Activated CD4-positive, alpha-beta T cell treated with anti-CD3 and anti-CD28 coated beads for 36 hours (primary cell): ENCODE results near the gene WNT3. TPM values are rescaled to one million over a fixed set of nuclear protein-coding genes. Genes with fewer than 3 reads are reported as not detected.
"Not testable (repeated sequence)": the region's sequence is repeated elsewhere in the genome, so short reads cannot be mapped to it uniquely, and the experiment has no call there.

Experiments used
- ATAC-seq: fragments of 200-7000 bp; cut with Tn5 transposase; one replicate; pipeline ENCODE4 v1.10.0; 2021; ENCODE audit warnings: mild to moderate bottlenecking, moderate library complexity
- CTCF ChIA-PET: fragments of 350-600 bp; sonication (Branson Sonifier 250); formaldehyde crosslinking; loops from one replicate; lab custom pipeline; 2021; ENCODE audit warnings: antibody characterized with exemption; lab: Charles Lee
- POLR2A ChIA-PET: fragments of 350-600 bp; sonication (Branson Sonifier 250); formaldehyde crosslinking; loops from one replicate; lab custom pipeline; 2021; ENCODE audit warnings: antibody characterized with exemption, inconsistent platforms; lab: Charles Lee
- DNase-seq: peaks from one replicate; pipeline ENCODE4 v3.0.0-alpha.2; 2020
- H3K27ac Mint-ChIP-seq: one replicate; pipeline ENCODE4 v1.8.0; 2021; ENCODE audit warnings: mixed read lengths
- H3K27me3 Mint-ChIP-seq: one replicate; pipeline ENCODE4 v1.8.0; 2021; ENCODE audit warnings: mixed read lengths
- H3K36me3 Mint-ChIP-seq: one replicate; pipeline ENCODE4 v1.8.0; 2021; ENCODE audit warnings: low read depth, mixed read lengths
- H3K4me1 Mint-ChIP-seq: one replicate; pipeline ENCODE4 v1.8.0; 2021; ENCODE audit warnings: mixed read lengths
- H3K4me3 Mint-ChIP-seq: one replicate; pipeline ENCODE4 v1.8.0; 2021; ENCODE audit warnings: mild to moderate bottlenecking, moderate library complexity, mixed read lengths
- H3K9me3 Mint-ChIP-seq: one replicate; pipeline ENCODE4 v1.8.0; 2021; ENCODE audit warnings: low read depth, mixed read lengths
- intact Hi-C, 2 experiments: fragments of 100-400 bp; cut with DNase I in 1 of 2; cut with micrococcal nuclease in 1 of 2; formaldehyde crosslinking; loops; one replicate each; pipeline versions ENCODE4 v1.14.2 to v1.15.1; 2022 to 2024; cut with DNase I, micrococcal nuclease
- total RNA-seq, 2 experiments: library from RNA; stranded (reverse); gene quantifications; one replicate each; pipeline ENCODE4 v1.2.3, GENCODE V29; 2021

The WNT3 gene
- total RNA-seq, 2 experiments from 2014 or later = 0.09 to 0.12 TPM

GRCh38 chr17:46759141-46759540 lies 59.4 kb downstream of the WNT3 start:
- Mint-ChIP-seq H3K4me1 (no peaks in the 10 kb centered on the region), H3K36me3 (peaks cover 20% of the 10 kb centered on the region), H3K9me3 (no peaks in the 10 kb centered on the region), H3K4me3 (no peak overlapping the region), H3K27me3 (no peaks in the 10 kb centered on the region), H3K27ac (no peak overlapping the region)
- no peak for ATAC-seq
- POLR2A ChIA-PET = no interaction called here
- CTCF ChIA-PET = no interaction called here
- no peak for DNase-seq
- intact Hi-C loops = no loop called here

- intact Hi-C loops = no loop called here
- H3K4me3 Mint-ChIP-seq = no peak overlapping the region
- no peaks in the 10 kb centered on the region for H3K27me3 Mint-ChIP-seq
- no peaks in the 10 kb centered on the region for H3K4me1 Mint-ChIP-seq
- ATAC-seq (no peak), DNase-seq (no peak)
- peaks cover 20% of the 10 kb centered on the region for H3K36me3 Mint-ChIP-seq
- CTCF ChIA-PET = interaction anchor here (0.8 kb wide), 1 partner anchor 10 kb away, joined by 3 read pairs; no protein-coding TSS in a partner anchor
- POLR2A ChIA-PET = no interaction called here
- no peak overlapping the region for H3K27ac Mint-ChIP-seq
- H3K9me3 Mint-ChIP-seq = no peaks in the 10 kb centered on the region
These were observed 59.9 kb downstream of the WNT3 start for GRCh38 chr17:46758614-46759013.

- H3K9me3 Mint-ChIP-seq, CTCF ChIA-PET, H3K4me1 Mint-ChIP-seq, ATAC-seq, H3K4me3 Mint-ChIP-seq, POLR2A ChIA-PET, H3K27ac Mint-ChIP-seq, DNase-seq, H3K27me3 Mint-ChIP-seq, intact Hi-C loops: not testable (repeated sequence)
- H3K36me3 Mint-ChIP-seq = peaks cover 24% of the 10 kb centered on the region
These were observed 60.9 kb downstream of the WNT3 start for GRCh38 chr17:46757588-46757987.

- ChIA-PET POLR2A (no interaction called here), CTCF (no interaction called here)
- H3K36me3 Mint-ChIP-seq = peaks cover 24% of the 10 kb centered on the region
- H3K9me3 Mint-ChIP-seq = no peaks in the 10 kb centered on the region
- H3K27ac Mint-ChIP-seq = no peak overlapping the region
- H3K4me3 Mint-ChIP-seq = no peak overlapping the region
- intact Hi-C loops = no loop called here
- no peaks in the 10 kb centered on the region for H3K4me1 Mint-ChIP-seq
- ATAC-seq (no peak), DNase-seq (no peak)
- H3K27me3 Mint-ChIP-seq = no peaks in the 10 kb centered on the region
These were observed 61.6 kb downstream of the WNT3 start for GRCh38 chr17:46756861-46757260.

GRCh38 chr17:46756081-46756735 lies 62.3 kb downstream of the WNT3 start:
- intact Hi-C loops = no loop called here
- ATAC-seq = no peak
- no peak for DNase-seq
- Mint-ChIP-seq H3K36me3 (peaks cover 24% of the 10 kb centered on the region), H3K4me3 (no peak overlapping the region), H3K4me1 (no peaks in the 10 kb centered on the region), H3K9me3 (no peaks in the 10 kb centered on the region), H3K27me3 (no peaks in the 10 kb centered on the region), H3K27ac (no peak overlapping the region)
- ChIA-PET CTCF (no interaction called here), POLR2A (no interaction called here)

GRCh38 chr17:46753776-46754175 lies 64.7 kb downstream of the WNT3 start:
- Mint-ChIP-seq H3K27ac (no peak overlapping the region), H3K9me3 (no peaks in the 10 kb centered on the region), H3K4me1 (no peaks in the 10 kb centered on the region), H3K36me3 (peaks cover 27% of the 10 kb centered on the region), H3K4me3 (no peak overlapping the region), H3K27me3 (no peaks in the 10 kb centered on the region)
- CTCF ChIA-PET = interaction anchor here (1.4 kb wide), 1 partner anchor 9 kb away, joined by 3 read pairs; no protein-coding TSS in a partner anchor
- no peak for DNase-seq
- POLR2A ChIA-PET = no interaction called here
- intact Hi-C loops = no loop called here
- ATAC-seq = no peak

GRCh38 chr17:46751425-46751824 lies 67.1 kb downstream of the WNT3 start:
- ATAC-seq (no peak), DNase-seq (no peak)
- no peaks in the 10 kb centered on the region for H3K27me3 Mint-ChIP-seq
- peaks cover 22% of the 10 kb centered on the region for H3K36me3 Mint-ChIP-seq
- CTCF ChIA-PET = interaction anchor here (1.2 kb wide), 1 partner anchor 25 kb away, joined by 3 read pairs; no protein-coding TSS in a partner anchor
- H3K27ac Mint-ChIP-seq = no peak overlapping the region
- intact Hi-C loops = no loop called here
- no peaks in the 10 kb centered on the region for H3K9me3 Mint-ChIP-seq
- POLR2A ChIA-PET = no interaction called here
- H3K4me1 Mint-ChIP-seq = no peaks in the 10 kb centered on the region
- no peak overlapping the region for H3K4me3 Mint-ChIP-seq

- ChIA-PET CTCF (no interaction called here), POLR2A (no interaction called here)
- ATAC-seq = no peak
- H3K36me3 Mint-ChIP-seq = peaks cover 7% of the 10 kb centered on the region
- no peaks in the 10 kb centered on the region for H3K27me3 Mint-ChIP-seq
- peaks cover 6% of the 10 kb centered on the region for H3K4me1 Mint-ChIP-seq
- no peak overlapping the region for H3K27ac Mint-ChIP-seq
- intact Hi-C loops = no loop called here
- no peaks in the 10 kb centered on the region for H3K9me3 Mint-ChIP-seq
- H3K4me3 Mint-ChIP-seq = no peak overlapping the region
- DNase-seq = no peak
These were observed 73.1 kb downstream of the WNT3 start for GRCh38 chr17:46745376-46745775.

GRCh38 chr17:46744441-46744840 lies 74.1 kb downstream of the WNT3 start:
- ChIA-PET POLR2A (no interaction called here), CTCF (no interaction called here)
- H3K4me1 Mint-ChIP-seq = peaks cover 6% of the 10 kb centered on the region

GRCh38 chr17:46742565-46743270 lies 75.8 kb downstream of the WNT3 start:
- ATAC-seq = peak; percentile 70
- H3K27me3 Mint-ChIP-seq = no peaks in the 10 kb centered on the region
- no peak overlapping the region for H3K4me3 Mint-ChIP-seq
- peaks cover 1% of the 10 kb centered on the region for H3K36me3 Mint-ChIP-seq
- H3K9me3 Mint-ChIP-seq = no peaks in the 10 kb centered on the region
- ChIA-PET CTCF (interaction anchor here (1.5 kb wide), 1 partner anchor 93 kb away, joined by 5 read pairs; no protein-coding TSS in a partner anchor), POLR2A (no interaction called here)
- peaks cover 6% of the 10 kb centered on the region for H3K4me1 Mint-ChIP-seq
- no peak overlapping the region for H3K27ac Mint-ChIP-seq
- intact Hi-C loops = no loop called here
- peak; percentile 44 for DNase-seq

More at GRCh38 chr17:46744441-46744840, 74.1 kb downstream of the WNT3 start:
- Mint-ChIP-seq H3K27me3 (no peaks in the 10 kb centered on the region), H3K27ac (no peak overlapping the region), H3K36me3 (peaks cover 2% of the 10 kb centered on the region), H3K4me3 (no peak overlapping the region), H3K9me3 (no peaks in the 10 kb centered on the region)
- intact Hi-C loops = no loop called here
- ATAC-seq (no peak), DNase-seq (no peak)

GRCh38 chr17:46741122-46741730 lies 77.3 kb downstream of the WNT3 start:
- no peaks in the 10 kb centered on the region for H3K27me3 Mint-ChIP-seq
- H3K4me3 Mint-ChIP-seq = no peak overlapping the region
- H3K27ac Mint-ChIP-seq = no peak overlapping the region
- no peaks in the 10 kb centered on the region for H3K9me3 Mint-ChIP-seq
- intact Hi-C loops = no loop called here
- DNase-seq (no peak), ATAC-seq (no peak)
- ChIA-PET POLR2A (no interaction called here), CTCF (interaction anchor here (0.7 to 1.0 kb wide), 2 partner anchors 30 to 94 kb away, joined by 3 read pairs; no protein-coding TSS in a partner anchor)
- H3K36me3 Mint-ChIP-seq = peaks cover 1% of the 10 kb centered on the region
- peaks cover 6% of the 10 kb centered on the region for H3K4me1 Mint-ChIP-seq
